GM12878 (cell line): ENCODE data around the gene LCORL.
"Not testable (repeated sequence)": the region's sequence is repeated elsewhere in the genome, so short reads cannot be mapped to it uniquely, and the experiment has no call there.

Source experiments
- CEBPB ChIP-seq, 2 experiments: fragments of 150-350 bp in 1 of 2; IDR thresholded peaks; 2 replicates each; pipeline ENCODE4 v1.6.1; 2012 to 2014; ENCODE audit warnings: low read depth in 2 of 2, low read length in 2 of 2, borderline replicate concordance in 1 of 2, inconsistent platforms in 1 of 2
- POLR2A ChIP-seq: IDR thresholded peaks from 2 replicates; pipeline ENCODE4 v1.6.1; 2011; ENCODE audit warnings: low read depth, mild to moderate bottlenecking, low read length
- TF ChIP-seq, protein P1 (sequence below): IDR thresholded peaks from 2 replicates; pipeline ENCODE4 v1.6.1; 2012; ENCODE audit warnings: low read depth, low read length, improper control_type of control experiment
- TF ChIP-seq, protein P2 (sequence below): IDR thresholded peaks from 2 replicates; pipeline ENCODE4 v1.6.1; 2011; ENCODE audit warnings: low read depth, low read length, improper control_type of control experiment, borderline replicate concordance

GRCh38 chr4:17861906-17862305 is 159.6 kb downstream of the LCORL start:
- TF ChIP-seq, protein P1, sequence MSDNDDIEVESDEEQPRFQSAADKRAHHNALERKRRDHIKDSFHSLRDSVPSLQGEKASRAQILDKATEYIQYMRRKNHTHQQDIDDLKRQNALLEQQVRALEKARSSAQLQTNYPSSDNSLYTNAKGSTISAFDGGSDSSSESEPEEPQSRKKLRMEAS, result not testable (repeated sequence)
- not testable (repeated sequence) for TF ChIP-seq CEBPB (IDR thresholded peaks at IDR 0.05; ENCODE audit: borderline replicate concordance in 1 of 2, low read depth in 2 of 2, low read length in 2 of 2); POLR2A
- TF ChIP-seq, protein P2, sequence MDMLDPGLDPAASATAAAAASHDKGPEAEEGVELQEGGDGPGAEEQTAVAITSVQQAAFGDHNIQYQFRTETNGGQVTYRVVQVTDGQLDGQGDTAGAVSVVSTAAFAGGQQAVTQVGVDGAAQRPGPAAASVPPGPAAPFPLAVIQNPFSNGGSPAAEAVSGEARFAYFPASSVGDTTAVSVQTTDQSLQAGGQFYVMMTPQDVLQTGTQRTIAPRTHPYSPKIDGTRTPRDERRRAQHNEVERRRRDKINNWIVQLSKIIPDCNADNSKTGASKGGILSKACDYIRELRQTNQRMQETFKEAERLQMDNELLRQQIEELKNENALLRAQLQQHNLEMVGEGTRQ, result not testable (repeated sequence)
